Suprapubic skin (tissue), 3 donors: ENCODE measurements around the gene DBH.

ENCODE experiments used
- POLR2A ChIP-seq, 2 donors: fragments of 450-650 bp; IDR thresholded peaks; one replicate each; pipeline ENCODE4 v1.6.1; 2017; ENCODE audit warnings: antibody characterized with exemption in 2 of 2, mild to moderate bottlenecking in 2 of 2, moderate library complexity in 2 of 2
- TF ChIP-seq, protein P1 (sequence below), 2 donors: fragments of 200-600 bp in 1 of 2; fragments of 450-650 bp in 1 of 2; sonication (generic) in 1 of 2; IDR thresholded peaks; one replicate each; pipeline ENCODE4 v1.5.1; 2016 to 2019; ENCODE audit warnings: antibody characterized with exemption in 2 of 2, mild to moderate bottlenecking in 1 of 2, moderate library complexity in 1 of 2

GRCh38 chr9:133619791-133620190, 16.4 kb upstream of the DBH start:
- TF ChIP-seq, protein P1, sequence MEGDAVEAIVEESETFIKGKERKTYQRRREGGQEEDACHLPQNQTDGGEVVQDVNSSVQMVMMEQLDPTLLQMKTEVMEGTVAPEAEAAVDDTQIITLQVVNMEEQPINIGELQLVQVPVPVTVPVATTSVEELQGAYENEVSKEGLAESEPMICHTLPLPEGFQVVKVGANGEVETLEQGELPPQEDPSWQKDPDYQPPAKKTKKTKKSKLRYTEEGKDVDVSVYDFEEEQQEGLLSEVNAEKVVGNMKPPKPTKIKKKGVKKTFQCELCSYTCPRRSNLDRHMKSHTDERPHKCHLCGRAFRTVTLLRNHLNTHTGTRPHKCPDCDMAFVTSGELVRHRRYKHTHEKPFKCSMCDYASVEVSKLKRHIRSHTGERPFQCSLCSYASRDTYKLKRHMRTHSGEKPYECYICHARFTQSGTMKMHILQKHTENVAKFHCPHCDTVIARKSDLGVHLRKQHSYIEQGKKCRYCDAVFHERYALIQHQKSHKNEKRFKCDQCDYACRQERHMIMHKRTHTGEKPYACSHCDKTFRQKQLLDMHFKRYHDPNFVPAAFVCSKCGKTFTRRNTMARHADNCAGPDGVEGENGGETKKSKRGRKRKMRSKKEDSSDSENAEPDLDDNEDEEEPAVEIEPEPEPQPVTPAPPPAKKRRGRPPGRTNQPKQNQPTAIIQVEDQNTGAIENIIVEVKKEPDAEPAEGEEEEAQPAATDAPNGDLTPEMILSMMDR (IDR thresholded peaks at IDR 0.05), result no peak
- no peak for TF ChIP-seq POLR2A (IDR thresholded peaks at IDR 0.05)
